H1 (cell line): ENCODE results near the gene ZBTB20.

ENCODE experiments used
- EP300 ChIP-seq, 2 experiments: IDR thresholded peaks; 1 replicate in 1 of 2; 2 replicates in 1 of 2; pipeline ENCODE4 v1.6.1; 2011 to 2012; ENCODE audit warnings: low read depth in 2 of 2, low read length in 2 of 2, mild to moderate bottlenecking in 2 of 2, borderline replicate concordance in 1 of 2, inconsistent platforms in 1 of 2, moderate library complexity in 1 of 2
- EZH2 ChIP-seq: fragments of 200-600 bp; sonication (generic); IDR thresholded peaks from 2 replicates; pipeline ENCODE4 v1.7.1; 2012; ENCODE audit warnings: low read depth, mild to moderate bottlenecking, moderate library complexity, low read length, inconsistent platforms; ENCODE audit not compliant: severe bottlenecking
- GTF2F1 ChIP-seq: IDR thresholded peaks from 2 replicates; pipeline ENCODE4 v1.6.1; 2012; ENCODE audit warnings: low read depth, low read length, improper control_type of control experiment, borderline replicate concordance
- PHF8 ChIP-seq: fragments of 200-600 bp; sonication (generic); conservative IDR thresholded peaks from 2 replicates; pipeline ENCODE4 v1.7.1; 2012; ENCODE audit warnings: low read depth, mild to moderate bottlenecking, inconsistent platforms, low read length, moderate library complexity
- SRF ChIP-seq: IDR thresholded peaks from 2 replicates; pipeline ENCODE4 v1.6.1; 2011; ENCODE audit warnings: mild to moderate bottlenecking, low read depth, low read length, moderate library complexity
- SUZ12 ChIP-seq: fragments of 200-600 bp; sonication (generic); IDR thresholded peaks from 2 replicates; pipeline ENCODE4 v1.6.1; 2012; ENCODE audit warnings: mild to moderate bottlenecking, inconsistent platforms, low read length, moderate library complexity, mixed read lengths

DNA sequence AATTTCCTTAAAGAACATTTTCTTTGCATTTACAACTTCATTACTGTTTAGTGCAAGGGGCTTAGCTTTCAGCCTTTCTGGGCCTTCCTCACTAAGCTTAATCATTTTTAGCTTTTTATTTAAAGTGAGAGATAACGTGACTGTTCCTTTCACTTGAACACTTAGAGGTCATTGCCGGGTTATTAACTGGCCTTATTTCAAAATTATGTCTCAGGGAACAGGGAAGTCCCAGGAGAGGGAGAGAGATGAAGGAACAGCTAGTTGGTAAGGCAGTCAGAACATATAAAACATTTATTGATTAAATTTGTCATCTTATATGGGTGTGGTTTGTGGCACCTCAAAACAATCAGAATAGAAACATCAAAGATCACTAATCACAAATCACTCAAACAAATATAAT is 584.5 kb downstream of the ZBTB20 start:
- TF ChIP-seq PHF8 (no peak), EZH2 (no peak), EP300 (IDR thresholded peaks at IDR 0.05; ENCODE audit: borderline replicate concordance in 1 of 2, low read depth in 2 of 2, low read length in 2 of 2) (no peak), GTF2F1 (no peak), SUZ12 (no peak), SRF (no peak)
